Measurements from ENCODE around the gene SREBF2.

- TF ChIP-seq EZH2 (IDR thresholded peaks at IDR 0.05; ENCODE audit: borderline replicate concordance, low read length) (no peak), CTCF (IDR thresholded peaks at IDR 0.05; ENCODE audit: low read length) (no peak)
Measured at GRCh38 chr22:41799486-41800347, 33.2 kb upstream of the SREBF2 start.
